NCI-H446 treated with DMSO at 0.1 percent for 48 hours (cell line): Measurements from ENCODE around the gene ECD.

Source experiments
- DNase-seq: peaks from one replicate; lab custom pipeline; 2025; lab: John Stamatoyannopoulos, UW

The ECD gene

GRCh38 chr10:73167783-73168464 is at the start of gene ECD, which contains the start of gene FAM149B1:
Gene ECD (minus strand): TSS chr10:73168008. CDS start chr10:73163937, 4,071 bp downstream.
Gene FAM149B1 (plus strand): TSS chr10:73168119. CDS start chr10:73168340, 221 bp downstream.
- DNase-seq, result peak; percentile 52

GRCh38 chr10:73215749-73216148 is 47.9 kb upstream of the ECD start:
- no peak for DNase-seq

- DNase-seq, result no peak
Observed at GRCh38 chr10:73211106-73211811, 43.5 kb upstream of the ECD start.

GRCh38 chr10:73210395-73211105 is 42.7 kb upstream of the ECD start:
- no peak for DNase-seq

- no peak for DNase-seq
Observed at GRCh38 chr10:73209705-73210104, 41.9 kb upstream of the ECD start.

GRCh38 chr10:73207883-73208282 is 40.1 kb upstream of the ECD start:
- no peak for DNase-seq

- no peak for DNase-seq
Observed at GRCh38 chr10:73206385-73206784, 38.6 kb upstream of the ECD start.

- DNase-seq, result no peak
Observed at GRCh38 chr10:73205890-73206289, 38.1 kb upstream of the ECD start.

- DNase-seq, result no peak
Observed at GRCh38 chr10:73205081-73205480, 37.3 kb upstream of the ECD start.

- DNase-seq, result no peak
Observed at GRCh38 chr10:73190188-73190587, 22.4 kb upstream of the ECD start.

- no peak for DNase-seq
Observed at GRCh38 chr10:73186266-73186665, 18.5 kb upstream of the ECD start.

- DNase-seq, result no peak
Observed at GRCh38 chr10:73183667-73184281, 16.0 kb upstream of the ECD start.

GRCh38 chr10:73182568-73182967 is 14.8 kb upstream of the ECD start:
- no peak for DNase-seq

- DNase-seq, result no peak
Observed at GRCh38 chr10:73174148-73174925, 6.5 kb upstream of the ECD start.

- DNase-seq, result no peak
Observed at GRCh38 chr10:73172867-73173266, 5.1 kb upstream of the ECD start.

- DNase-seq, result no peak
Observed at GRCh38 chr10:73169320-73169719, 1.5 kb upstream of the ECD start.

GRCh38 chr10:73168465-73168803 is 626 bp upstream of the ECD start:
- DNase-seq, result no peak

GRCh38 chr10:73167458-73167782 is 388 bp downstream of the ECD start:
- DNase-seq, result no peak

- no peak for DNase-seq
Observed at GRCh38 chr10:73166972-73167371, 836 bp downstream of the ECD start.

GRCh38 chr10:73163096-73163495 is 4.7 kb downstream of the ECD start:
- DNase-seq, result no peak

GRCh38 chr10:73161662-73162061 is 6.1 kb downstream of the ECD start:
- no peak for DNase-seq

GRCh38 chr10:73161079-73161478 is 6.7 kb downstream of the ECD start:
- no peak for DNase-seq
